Stomach (tissue), 4 donors: ENCODE results near the gene B3GNT7.
"Not testable (repeated sequence)": the region's sequence is repeated elsewhere in the genome, so short reads cannot be mapped to it uniquely, and the experiment has no call there.

ENCODE experiments used
- EP300 ChIP-seq: sonication (generic); formaldehyde crosslinking; IDR thresholded peaks from one replicate; pipeline ENCODE4 v1.6.1; 2017; ENCODE audit warnings: antibody characterized with exemption
- POLR2A ChIP-seq, 4 donors: fragments of 450-650 bp; IDR thresholded peaks; one replicate each; pipeline ENCODE4 v1.6.1; 2016; ENCODE audit warnings: antibody characterized with exemption in 4 of 4, control low read depth in 2 of 4, mild to moderate bottlenecking in 1 of 4, moderate library complexity in 1 of 4
- POLR2AphosphoS5 ChIP-seq, 3 donors: sonication (generic); formaldehyde crosslinking; IDR thresholded peaks; one replicate each; pipeline ENCODE4 v1.6.1; 2016; ENCODE audit warnings: antibody characterized with exemption in 3 of 3
- TF ChIP-seq, protein P1 (sequence below), 7 experiments: fragments of 450-650 bp in 4 of 7; fragments of 200-600 bp in 3 of 7; sonication (generic) in 3 of 7; IDR thresholded peaks; one replicate each; pipeline ENCODE4 v1.5.1; 2016 to 2019; ENCODE audit warnings: antibody characterized with exemption in 7 of 7, control low read depth in 2 of 7, mild to moderate bottlenecking in 1 of 7

- TF ChIP-seq, protein P1, sequence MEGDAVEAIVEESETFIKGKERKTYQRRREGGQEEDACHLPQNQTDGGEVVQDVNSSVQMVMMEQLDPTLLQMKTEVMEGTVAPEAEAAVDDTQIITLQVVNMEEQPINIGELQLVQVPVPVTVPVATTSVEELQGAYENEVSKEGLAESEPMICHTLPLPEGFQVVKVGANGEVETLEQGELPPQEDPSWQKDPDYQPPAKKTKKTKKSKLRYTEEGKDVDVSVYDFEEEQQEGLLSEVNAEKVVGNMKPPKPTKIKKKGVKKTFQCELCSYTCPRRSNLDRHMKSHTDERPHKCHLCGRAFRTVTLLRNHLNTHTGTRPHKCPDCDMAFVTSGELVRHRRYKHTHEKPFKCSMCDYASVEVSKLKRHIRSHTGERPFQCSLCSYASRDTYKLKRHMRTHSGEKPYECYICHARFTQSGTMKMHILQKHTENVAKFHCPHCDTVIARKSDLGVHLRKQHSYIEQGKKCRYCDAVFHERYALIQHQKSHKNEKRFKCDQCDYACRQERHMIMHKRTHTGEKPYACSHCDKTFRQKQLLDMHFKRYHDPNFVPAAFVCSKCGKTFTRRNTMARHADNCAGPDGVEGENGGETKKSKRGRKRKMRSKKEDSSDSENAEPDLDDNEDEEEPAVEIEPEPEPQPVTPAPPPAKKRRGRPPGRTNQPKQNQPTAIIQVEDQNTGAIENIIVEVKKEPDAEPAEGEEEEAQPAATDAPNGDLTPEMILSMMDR (IDR thresholded peaks at IDR 0.05) = not testable (repeated sequence)
- TF ChIP-seq POLR2A (IDR thresholded peaks at IDR 0.05); POLR2AphosphoS5 (IDR thresholded peaks at IDR 0.05); EP300: not testable (repeated sequence)
These were observed 46.2 kb upstream of the B3GNT7 start for GRCh38 chr2:231349374-231349735.
